Measurements from ENCODE around the gene CMBL.
"Not testable (repeated sequence)": the region's sequence is repeated elsewhere in the genome, so short reads cannot be mapped to it uniquely, and the experiment has no call there.

Gene CMBL

DNA sequence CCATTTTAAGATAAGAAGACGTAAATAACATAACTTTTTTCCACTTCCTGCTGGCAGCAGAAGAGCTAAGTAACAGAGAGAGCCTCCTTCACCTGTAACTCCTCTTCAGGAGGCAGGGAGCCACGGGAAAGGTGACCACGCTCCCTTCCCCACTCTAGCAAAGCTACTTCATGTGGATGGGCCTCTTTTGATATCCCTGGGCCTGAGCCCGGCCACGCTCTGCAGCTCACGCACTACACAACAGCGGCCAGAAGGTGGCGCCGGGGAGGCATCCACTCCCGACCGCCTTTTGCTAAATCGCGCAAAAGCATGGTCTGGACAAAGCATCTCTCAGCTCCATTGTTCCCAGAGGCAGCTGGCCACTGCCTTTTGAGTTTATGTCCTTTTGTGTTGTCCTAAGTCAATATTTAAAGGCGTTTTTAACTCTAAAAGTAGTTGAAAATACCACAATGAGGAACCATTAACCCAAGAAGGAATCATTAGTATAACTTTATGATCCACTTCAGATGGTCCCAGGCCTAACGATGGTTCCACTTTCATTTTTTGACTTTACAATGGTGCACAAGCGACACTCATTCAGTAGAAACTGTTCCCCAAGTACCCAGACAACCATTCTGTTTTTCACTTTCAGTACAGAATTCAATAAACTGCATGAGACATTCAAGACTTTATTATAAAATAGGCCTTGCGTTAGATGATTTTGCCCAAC lies 23.6 kb downstream of the CMBL start:
- peak; percentile 85 for DNase-seq

GRCh38 chr5:10279925-10280720 lies 27.6 kb downstream of the CMBL start:
- DNase-seq = no peak

DNA sequence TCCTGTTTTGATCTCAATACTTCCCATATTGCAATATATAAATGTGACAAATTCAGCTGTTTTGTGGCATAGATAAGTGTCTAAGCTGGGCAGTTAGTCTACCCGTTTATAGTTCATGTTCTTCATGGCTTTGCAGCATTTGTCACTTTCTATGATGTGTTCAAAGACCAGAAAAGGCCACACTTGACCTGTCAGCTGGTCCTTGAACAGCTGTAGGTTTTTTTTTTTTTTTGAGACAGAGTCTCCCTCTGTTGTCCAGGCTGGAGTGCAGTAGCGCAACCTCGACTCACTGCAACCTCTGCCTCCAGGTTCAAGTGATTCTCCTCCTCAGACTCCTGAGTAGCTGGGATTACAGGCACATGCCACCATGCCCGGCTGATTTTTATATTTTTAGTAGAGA lies 28.4 kb downstream of the CMBL start:
- DNase-seq = no peak

DNA sequence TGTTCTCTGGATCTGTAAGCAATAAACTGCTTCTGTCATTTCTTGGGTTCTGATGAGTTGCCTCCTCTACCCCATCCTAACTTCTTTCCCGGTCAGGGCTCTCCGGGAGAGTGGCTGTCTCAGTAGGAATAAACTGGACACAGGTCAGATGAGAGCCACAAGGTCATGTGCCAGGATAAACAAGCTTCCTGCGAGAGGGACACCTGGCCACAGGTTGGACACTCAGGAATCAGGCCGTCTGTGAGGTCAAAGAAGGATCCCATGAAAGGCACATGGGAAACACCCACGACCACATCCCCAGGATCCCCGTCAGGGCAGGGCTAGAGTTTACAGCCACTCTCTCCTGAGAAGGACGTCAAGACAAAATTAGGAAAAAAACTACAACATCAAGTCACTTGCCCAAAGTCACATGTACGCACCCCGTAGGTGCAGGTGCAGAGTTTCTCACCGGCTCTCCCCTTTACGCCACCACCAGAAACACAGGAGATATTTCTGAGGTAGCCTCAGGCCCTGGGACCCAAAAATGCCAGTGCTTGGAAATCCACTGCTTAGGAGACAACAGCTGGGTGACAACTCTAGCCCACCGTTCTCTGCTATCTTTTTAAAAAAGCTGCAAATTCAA lies 28.9 kb downstream of the CMBL start:
- no peak for DNase-seq

DNA sequence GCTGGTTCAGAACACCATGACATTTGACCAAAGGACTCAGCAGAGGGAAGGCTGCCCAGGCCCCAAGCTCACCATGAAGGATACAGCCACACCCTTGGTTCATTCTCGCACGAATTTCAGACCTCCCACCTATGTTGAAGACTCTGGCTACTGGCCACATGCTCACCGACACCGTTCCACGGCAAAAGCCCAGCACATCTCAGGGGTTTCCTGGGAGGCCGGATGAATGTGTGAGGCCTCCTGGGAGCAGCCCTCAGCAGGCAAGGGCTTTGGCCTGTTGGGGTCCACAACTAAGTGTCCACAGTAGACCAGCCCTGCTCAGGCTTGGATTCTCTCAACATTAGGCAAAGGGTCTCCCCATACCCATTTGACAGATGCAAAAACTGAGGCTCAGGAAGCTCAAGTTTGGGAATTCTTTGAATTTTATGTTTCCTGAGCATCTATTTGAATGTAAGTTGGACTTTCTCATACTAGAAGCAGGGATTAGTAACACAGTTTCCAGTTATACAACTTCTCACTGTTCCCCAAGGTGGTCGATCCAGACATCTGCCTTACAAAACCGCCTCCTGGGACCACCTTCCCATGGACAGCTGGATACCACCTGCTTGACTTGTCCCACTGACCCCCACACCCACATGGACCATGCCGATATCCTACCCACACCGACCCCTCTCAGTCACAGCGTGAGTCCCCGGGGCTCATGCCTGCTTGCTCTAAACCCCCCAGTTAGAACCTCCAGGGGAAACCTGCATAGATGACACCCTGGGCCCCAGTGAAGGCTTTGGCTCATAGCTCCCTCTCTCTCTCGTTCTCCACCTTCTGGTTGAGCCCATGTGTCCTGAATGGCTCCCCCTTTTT lies 29.7 kb downstream of the CMBL start:
- no peak for DNase-seq

GRCh38 chr5:10276691-10277090 lies 31.0 kb downstream of the CMBL start:
- no peak for DNase-seq

- no peak for DNase-seq
Measured at GRCh38 chr5:10275991-10276390, 31.7 kb downstream of the CMBL start.

DNA sequence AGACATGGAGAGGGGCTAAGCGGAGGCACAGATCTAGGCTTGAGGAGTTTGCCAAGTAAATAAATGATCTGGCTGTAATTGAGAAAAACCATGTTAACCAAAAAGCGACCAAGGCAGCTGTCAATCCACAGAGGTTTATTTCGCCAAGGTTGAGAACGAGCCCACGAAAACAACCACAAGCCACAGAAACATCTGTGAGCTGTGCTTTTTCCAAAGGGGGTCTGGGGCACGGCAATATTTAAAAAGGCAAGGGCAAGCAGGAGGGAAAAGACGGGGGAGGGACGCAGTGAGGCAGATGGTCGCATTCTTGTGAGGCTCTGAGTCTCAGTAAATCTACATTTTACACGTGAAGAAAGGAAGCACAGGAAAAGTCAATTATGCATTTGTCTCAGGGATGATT lies 32.2 kb downstream of the CMBL start:
- DNase-seq = no peak

DNA sequence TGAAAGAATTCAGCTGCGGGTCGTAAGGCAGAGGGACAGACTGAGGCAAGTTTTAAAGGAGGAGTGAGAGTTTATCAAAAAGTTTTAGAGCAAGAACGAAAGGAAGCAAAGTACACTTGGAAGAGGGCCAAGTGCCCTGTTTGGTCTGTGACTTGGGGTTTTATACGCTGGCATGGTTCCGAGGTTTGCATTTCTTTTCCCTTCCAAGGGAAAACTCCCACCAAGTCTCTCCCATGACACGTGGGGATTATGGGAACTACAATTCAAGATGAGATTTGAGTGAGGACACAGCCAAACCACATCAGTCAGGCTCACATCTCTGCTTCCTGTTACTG lies 34.9 kb downstream of the CMBL start:
- DNase-seq = not testable (repeated sequence)

- no peak for DNase-seq
Measured at GRCh38 chr5:10272053-10272874, 35.4 kb downstream of the CMBL start.

- no peak for DNase-seq
Measured at GRCh38 chr5:10268100-10268499, 39.6 kb downstream of the CMBL start.

- DNase-seq = no peak
Measured at GRCh38 chr5:10266839-10267238, 40.9 kb downstream of the CMBL start.

DNA sequence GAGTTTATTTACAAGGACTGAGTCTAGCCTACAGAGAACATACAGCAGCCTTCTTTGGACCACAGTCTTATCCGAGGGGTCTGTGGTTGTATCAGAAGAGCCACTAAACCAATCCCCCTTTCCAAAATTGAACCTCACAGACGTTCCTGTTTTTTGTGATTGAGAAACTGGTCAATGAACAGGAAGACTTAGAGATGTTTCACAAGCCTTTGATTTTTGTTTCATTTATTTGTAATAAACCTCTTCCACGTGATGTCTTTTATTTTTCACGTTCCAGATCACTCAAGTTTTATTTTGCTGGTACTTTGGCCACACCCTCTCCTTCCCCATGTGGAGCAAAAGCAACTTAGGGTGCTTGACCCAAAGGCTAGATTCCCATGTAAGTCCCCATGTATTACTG lies 41.6 kb downstream of the CMBL start:
- DNase-seq = no peak

GRCh38 chr5:10265245-10266109 lies 42.2 kb downstream of the CMBL start:
- no peak for DNase-seq

DNA sequence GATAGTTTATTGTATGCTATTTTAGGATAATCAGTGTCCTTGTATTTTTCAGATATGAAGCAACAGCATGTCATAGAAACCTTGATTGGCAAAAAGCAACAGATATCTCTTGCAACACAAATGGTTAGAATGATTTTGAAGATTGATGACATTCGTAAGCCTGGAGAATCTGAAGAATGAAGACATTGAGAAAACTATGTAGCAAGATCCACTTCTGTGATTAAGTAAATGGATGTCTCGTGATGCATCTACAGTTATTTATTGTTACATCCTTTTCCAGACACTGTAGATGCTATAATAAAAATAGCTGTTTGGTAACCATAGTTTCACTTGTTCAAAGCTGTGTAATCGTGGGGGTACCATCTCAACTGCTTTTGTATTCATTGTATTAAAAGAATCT lies 43.1 kb downstream of the CMBL start:
- no peak for DNase-seq

DNA sequence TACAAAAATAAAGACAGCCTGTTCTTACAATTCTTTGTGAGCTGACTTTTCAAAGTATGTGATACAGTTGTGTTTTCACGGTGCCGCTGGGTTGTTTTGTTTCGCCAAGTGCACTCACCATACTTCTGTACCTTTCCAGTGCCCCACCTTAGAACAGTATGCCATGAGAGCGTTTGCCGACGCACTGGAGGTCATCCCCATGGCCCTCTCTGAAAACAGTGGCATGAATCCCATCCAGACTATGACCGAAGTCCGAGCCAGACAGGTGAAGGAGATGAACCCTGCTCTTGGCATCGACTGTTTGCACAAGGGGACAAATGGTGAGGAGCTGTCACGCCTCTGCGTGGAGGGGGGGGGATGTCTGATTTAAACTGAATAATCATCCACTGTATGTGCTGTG lies 44.7 kb downstream of the CMBL start:
- no peak for DNase-seq

GRCh38 chr5:10262121-10262774 lies 45.5 kb downstream of the CMBL start:
- DNase-seq = peak; percentile 20

DNA sequence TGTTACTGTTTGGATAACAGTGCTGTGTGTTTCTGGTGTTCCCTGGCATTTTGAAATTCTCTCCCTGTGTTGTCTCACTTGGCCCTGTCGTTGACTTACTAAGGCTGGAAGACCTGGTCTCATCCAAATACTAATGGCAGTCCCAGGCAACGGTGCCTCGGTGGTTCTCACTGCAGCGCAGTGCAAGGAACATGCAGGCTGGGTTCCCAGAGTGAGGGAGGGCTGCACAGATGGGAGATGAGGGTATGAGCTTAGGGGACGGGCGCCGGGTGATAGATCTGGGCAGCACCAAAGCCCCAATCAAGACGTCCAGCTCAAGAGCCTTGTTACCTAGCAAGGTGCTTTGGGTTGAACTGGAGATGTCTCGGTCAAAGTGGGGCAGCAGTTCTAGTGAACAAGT lies 46.6 kb downstream of the CMBL start:
- DNase-seq = no peak

DNA sequence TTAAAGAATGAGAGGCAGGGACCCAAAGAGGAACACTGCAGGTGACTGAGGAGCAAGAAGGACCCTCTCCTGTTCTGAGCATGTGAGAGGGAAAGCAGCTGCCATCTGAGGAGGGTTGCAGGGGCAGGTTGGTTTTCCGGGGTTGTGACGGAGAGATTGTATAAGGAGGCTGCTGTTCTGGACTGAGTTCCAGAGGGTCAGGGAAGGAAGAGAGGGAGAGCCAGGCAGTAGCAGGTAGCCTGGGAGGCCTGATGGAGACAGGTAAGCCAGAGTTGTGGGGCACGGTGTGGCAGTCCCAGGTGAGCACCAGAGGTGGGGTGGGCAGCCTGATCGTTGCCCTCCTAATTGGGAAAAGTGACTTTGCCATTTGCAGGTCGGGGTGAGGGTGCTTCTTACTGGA lies 47.8 kb downstream of the CMBL start:
- DNase-seq = no peak

DNA sequence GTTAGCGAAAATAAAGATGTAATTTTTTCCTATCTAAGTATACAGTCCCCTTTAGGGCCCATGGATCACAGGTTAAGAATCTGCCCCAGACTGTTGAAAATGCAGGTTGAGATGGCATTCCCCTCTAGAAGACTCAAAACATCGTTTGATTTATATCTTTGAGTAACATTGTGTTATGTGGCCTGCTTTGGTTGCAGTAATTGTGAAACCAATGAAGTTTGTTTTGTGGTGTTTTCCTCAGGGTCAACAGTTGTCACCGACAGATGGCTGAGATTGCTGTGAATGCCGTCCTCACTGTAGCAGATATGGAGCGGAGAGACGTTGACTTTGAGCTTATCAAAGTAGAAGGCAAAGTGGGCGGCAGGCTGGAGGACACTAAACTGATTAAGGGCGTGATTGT lies 49.8 kb downstream of the CMBL start:
- no peak for DNase-seq

DNA sequence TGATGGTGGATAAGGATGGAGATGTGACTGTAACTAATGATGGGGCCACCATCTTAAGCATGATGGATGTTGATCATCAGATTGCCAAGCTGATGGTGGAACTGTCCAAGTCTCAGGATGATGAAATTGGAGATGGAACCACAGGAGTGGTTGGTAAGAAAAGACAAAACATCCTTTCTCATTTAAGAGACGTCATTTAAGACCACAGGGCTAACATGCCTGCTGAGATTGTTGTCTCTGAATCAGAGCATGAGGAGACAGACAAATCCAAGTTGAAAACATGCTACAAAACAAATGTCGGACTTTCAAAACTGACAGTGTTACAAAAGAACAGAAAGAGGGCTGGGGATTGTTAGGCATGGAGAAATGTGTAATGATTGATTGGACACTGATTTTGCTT lies 53.0 kb downstream of the CMBL start:
- DNase-seq = no peak

Measured in NCI-H510A (cell line).